ENCODE results near the gene FLYWCH1. TPM values are rescaled to one million over a fixed set of nuclear protein-coding genes. Genes with fewer than 3 reads are reported as not detected.

FLYWCH1 gene
- total RNA-seq, 1 experiment from 2014 or later, result 32.6 TPM

DNA sequence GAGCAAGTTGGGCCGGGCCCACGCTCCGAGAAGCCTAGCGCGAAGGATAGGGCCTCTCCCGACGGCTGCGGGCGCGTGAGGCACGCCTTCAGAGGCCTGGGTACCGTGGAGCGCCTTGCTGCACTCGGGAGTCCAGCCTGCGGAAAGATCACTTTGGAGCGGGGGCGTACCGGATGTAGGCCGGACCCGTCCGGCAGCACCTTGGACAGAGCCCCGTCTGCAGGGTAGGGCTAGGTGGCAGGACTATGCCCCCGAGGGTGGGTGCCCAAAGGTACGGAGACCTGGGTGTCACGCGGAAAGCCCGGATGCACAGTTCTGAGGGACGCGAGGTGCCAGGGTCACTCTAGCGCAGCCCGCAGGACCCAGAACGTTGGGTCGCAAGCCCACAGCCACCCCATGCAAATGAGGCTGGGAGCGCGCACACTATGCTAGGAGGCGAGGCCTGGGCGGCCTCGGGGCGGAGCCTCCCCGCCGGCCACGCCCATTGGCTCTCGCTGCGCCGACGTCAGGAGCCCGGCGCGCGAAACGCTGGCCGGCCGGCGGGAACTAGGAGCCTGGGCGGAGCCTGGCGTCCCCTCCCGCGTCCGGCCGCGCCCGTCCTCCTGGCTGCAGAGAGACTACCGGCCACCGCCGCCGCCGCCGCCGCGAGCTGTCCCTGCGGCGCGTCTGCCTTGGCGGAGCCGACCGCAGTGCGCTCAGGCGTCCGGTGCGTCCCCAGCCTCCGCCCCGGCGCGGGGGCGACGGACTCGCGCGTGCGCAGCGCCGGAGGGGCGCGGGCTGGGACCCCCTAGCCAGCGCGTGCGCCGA lies 57.2 kb downstream of the FLYWCH1 start, which contains the start of gene PAQR4 (continued):
- no peak; the same call in 1 of the 2 replicates for TF ChIP-seq ELF4 (CRISPR knock-in tag; IDR thresholded peaks at IDR 0.05; ENCODE audit: low read depth)
- TF ChIP-seq, protein P1, sequence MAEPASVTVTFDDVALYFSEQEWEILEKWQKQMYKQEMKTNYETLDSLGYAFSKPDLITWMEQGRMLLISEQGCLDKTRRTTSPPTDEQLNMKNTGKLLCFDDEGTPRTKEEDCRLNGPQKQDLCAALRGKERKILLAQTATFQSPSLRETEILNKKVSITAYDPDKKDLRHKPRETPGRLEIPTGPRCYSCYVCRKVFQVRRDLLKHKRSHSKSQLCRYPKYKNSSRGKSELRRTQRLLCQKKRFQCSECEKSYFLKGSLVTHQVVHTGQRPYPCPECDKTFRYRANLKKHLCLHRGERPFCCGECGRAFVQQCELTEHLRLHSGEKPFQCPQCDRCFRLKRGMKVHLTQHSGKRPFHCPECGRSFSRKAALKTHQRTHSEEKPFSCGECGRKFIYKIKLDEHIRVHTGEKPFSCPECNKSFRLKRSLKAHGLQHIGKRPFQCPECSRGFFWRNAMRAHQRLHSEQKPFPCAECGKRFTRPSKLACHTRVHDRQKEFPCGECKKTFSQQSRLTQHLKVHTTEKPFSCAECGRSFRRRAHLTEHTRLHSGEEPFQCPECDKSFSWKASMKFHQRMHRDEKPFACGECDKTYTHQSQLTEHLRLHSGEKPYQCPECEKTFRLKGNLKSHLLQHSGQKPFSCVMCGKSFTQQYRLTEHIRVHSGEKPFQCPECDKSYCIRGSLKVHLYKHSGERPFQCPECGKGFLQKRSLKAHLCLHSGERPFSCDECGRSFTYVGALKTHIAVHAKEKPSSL (CRISPR knock-in tag; conservative IDR thresholded peaks at IDR 0.05), result no peak
- peak; percentile 90 for TF ChIP-seq FOXK1 (CRISPR knock-in tag; IDR thresholded peaks at IDR 0.05)
- 0 out of 2 replicates have a peak, but pooled peaks have one; percentile 80 for TF ChIP-seq CREB1 (CRISPR knock-in tag; IDR thresholded peaks at IDR 0.05)
- TF ChIP-seq KAT7 (CRISPR knock-in tag; IDR thresholded peaks at IDR 0.05; ENCODE audit: borderline replicate concordance), result no peak
- TF ChIP-seq, protein P2, sequence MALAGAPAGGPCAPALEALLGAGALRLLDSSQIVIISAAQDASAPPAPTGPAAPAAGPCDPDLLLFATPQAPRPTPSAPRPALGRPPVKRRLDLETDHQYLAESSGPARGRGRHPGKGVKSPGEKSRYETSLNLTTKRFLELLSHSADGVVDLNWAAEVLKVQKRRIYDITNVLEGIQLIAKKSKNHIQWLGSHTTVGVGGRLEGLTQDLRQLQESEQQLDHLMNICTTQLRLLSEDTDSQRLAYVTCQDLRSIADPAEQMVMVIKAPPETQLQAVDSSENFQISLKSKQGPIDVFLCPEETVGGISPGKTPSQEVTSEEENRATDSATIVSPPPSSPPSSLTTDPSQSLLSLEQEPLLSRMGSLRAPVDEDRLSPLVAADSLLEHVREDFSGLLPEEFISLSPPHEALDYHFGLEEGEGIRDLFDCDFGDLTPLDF (CRISPR knock-in tag; IDR thresholded peaks at IDR 0.05), result peak; percentile 67; the same call in 1 of the 2 replicates
- TF ChIP-seq ZNF219 (CRISPR knock-in tag; IDR thresholded peaks at IDR 0.05; ENCODE audit: borderline replicate concordance), result peak; percentile 65; the same call in 1 of the 2 replicates
- no peak for TF ChIP-seq IRF2 (CRISPR knock-in tag; IDR thresholded peaks at IDR 0.05; ENCODE audit: borderline replicate concordance, low read depth)
- TF ChIP-seq, protein P3, sequence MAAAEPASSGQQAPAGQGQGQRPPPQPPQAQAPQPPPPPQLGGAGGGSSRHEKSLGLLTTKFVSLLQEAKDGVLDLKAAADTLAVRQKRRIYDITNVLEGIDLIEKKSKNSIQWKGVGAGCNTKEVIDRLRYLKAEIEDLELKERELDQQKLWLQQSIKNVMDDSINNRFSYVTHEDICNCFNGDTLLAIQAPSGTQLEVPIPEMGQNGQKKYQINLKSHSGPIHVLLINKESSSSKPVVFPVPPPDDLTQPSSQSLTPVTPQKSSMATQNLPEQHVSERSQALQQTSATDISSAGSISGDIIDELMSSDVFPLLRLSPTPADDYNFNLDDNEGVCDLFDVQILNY (CRISPR knock-in tag; IDR thresholded peaks at IDR 0.05), result peak; percentile 100
- peak; percentile 53; the same call in 1 of the 2 replicates for TF ChIP-seq CBFB (CRISPR knock-in tag; IDR thresholded peaks at IDR 0.05; ENCODE audit: low read depth)
- peak; percentile 48; the same call in 1 of the 2 replicates for TF ChIP-seq CREM (CRISPR knock-in tag; IDR thresholded peaks at IDR 0.05)
- peak; percentile 82 for TF ChIP-seq SMAD4 (CRISPR knock-in tag; IDR thresholded peaks at IDR 0.05)
- TF ChIP-seq, protein P4, sequence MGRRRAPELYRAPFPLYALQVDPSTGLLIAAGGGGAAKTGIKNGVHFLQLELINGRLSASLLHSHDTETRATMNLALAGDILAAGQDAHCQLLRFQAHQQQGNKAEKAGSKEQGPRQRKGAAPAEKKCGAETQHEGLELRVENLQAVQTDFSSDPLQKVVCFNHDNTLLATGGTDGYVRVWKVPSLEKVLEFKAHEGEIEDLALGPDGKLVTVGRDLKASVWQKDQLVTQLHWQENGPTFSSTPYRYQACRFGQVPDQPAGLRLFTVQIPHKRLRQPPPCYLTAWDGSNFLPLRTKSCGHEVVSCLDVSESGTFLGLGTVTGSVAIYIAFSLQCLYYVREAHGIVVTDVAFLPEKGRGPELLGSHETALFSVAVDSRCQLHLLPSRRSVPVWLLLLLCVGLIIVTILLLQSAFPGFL (CRISPR knock-in tag; IDR thresholded peaks at IDR 0.05; ENCODE audit: borderline replicate concordance), result peak; percentile 71; the same call in 1 of the 2 replicates
- TF ChIP-seq, protein P5, sequence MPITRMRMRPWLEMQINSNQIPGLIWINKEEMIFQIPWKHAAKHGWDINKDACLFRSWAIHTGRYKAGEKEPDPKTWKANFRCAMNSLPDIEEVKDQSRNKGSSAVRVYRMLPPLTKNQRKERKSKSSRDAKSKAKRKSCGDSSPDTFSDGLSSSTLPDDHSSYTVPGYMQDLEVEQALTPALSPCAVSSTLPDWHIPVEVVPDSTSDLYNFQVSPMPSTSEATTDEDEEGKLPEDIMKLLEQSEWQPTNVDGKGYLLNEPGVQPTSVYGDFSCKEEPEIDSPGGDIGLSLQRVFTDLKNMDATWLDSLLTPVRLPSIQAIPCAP (CRISPR knock-in tag; IDR thresholded peaks at IDR 0.05), result peak; percentile 91
- no peak for TF ChIP-seq ZNF423 (CRISPR knock-in tag; IDR thresholded peaks at IDR 0.05)
- peak; percentile 86 for TF ChIP-seq TEAD1 (CRISPR knock-in tag; IDR thresholded peaks at IDR 0.05)
- TF ChIP-seq NR3C1 (CRISPR knock-in tag; conservative IDR thresholded peaks at IDR 0.05; ENCODE audit: low read depth), result peak; percentile 71; the same call in 1 of the 2 replicates
- TF ChIP-seq, protein P6, sequence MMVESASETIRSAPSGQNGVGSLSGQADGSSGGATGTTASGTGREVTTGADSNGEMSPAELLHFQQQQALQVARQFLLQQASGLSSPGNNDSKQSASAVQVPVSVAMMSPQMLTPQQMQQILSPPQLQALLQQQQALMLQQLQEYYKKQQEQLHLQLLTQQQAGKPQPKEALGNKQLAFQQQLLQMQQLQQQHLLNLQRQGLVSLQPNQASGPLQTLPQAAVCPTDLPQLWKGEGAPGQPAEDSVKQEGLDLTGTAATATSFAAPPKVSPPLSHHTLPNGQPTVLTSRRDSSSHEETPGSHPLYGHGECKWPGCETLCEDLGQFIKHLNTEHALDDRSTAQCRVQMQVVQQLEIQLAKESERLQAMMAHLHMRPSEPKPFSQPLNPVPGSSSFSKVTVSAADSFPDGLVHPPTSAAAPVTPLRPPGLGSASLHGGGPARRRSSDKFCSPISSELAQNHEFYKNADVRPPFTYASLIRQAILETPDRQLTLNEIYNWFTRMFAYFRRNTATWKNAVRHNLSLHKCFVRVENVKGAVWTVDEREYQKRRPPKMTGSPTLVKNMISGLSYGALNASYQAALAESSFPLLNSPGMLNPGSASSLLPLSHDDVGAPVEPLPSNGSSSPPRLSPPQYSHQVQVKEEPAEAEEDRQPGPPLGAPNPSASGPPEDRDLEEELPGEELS (CRISPR knock-in tag; IDR thresholded peaks at IDR 0.05), result peak; percentile 97
- TF ChIP-seq, protein P7, sequence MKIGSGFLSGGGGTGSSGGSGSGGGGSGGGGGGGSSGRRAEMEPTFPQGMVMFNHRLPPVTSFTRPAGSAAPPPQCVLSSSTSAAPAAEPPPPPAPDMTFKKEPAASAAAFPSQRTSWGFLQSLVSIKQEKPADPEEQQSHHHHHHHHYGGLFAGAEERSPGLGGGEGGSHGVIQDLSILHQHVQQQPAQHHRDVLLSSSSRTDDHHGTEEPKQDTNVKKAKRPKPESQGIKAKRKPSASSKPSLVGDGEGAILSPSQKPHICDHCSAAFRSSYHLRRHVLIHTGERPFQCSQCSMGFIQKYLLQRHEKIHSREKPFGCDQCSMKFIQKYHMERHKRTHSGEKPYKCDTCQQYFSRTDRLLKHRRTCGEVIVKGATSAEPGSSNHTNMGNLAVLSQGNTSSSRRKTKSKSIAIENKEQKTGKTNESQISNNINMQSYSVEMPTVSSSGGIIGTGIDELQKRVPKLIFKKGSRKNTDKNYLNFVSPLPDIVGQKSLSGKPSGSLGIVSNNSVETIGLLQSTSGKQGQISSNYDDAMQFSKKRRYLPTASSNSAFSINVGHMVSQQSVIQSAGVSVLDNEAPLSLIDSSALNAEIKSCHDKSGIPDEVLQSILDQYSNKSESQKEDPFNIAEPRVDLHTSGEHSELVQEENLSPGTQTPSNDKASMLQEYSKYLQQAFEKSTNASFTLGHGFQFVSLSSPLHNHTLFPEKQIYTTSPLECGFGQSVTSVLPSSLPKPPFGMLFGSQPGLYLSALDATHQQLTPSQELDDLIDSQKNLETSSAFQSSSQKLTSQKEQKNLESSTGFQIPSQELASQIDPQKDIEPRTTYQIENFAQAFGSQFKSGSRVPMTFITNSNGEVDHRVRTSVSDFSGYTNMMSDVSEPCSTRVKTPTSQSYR (CRISPR knock-in tag; IDR thresholded peaks at IDR 0.05), result peak; percentile 94
- TF ChIP-seq, protein P8, sequence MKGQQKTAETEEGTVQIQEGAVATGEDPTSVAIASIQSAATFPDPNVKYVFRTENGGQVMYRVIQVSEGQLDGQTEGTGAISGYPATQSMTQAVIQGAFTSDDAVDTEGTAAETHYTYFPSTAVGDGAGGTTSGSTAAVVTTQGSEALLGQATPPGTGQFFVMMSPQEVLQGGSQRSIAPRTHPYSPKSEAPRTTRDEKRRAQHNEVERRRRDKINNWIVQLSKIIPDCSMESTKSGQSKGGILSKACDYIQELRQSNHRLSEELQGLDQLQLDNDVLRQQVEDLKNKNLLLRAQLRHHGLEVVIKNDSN (CRISPR knock-in tag; IDR thresholded peaks at IDR 0.05), result peak; percentile 74; the same call in 1 of the 2 replicates
- TF ChIP-seq, protein P9, sequence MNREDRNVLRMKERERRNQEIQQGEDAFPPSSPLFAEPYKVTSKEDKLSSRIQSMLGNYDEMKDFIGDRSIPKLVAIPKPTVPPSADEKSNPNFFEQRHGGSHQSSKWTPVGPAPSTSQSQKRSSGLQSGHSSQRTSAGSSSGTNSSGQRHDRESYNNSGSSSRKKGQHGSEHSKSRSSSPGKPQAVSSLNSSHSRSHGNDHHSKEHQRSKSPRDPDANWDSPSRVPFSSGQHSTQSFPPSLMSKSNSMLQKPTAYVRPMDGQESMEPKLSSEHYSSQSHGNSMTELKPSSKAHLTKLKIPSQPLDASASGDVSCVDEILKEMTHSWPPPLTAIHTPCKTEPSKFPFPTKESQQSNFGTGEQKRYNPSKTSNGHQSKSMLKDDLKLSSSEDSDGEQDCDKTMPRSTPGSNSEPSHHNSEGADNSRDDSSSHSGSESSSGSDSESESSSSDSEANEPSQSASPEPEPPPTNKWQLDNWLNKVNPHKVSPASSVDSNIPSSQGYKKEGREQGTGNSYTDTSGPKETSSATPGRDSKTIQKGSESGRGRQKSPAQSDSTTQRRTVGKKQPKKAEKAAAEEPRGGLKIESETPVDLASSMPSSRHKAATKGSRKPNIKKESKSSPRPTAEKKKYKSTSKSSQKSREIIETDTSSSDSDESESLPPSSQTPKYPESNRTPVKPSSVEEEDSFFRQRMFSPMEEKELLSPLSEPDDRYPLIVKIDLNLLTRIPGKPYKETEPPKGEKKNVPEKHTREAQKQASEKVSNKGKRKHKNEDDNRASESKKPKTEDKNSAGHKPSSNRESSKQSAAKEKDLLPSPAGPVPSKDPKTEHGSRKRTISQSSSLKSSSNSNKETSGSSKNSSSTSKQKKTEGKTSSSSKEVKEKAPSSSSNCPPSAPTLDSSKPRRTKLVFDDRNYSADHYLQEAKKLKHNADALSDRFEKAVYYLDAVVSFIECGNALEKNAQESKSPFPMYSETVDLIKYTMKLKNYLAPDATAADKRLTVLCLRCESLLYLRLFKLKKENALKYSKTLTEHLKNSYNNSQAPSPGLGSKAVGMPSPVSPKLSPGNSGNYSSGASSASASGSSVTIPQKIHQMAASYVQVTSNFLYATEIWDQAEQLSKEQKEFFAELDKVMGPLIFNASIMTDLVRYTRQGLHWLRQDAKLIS (CRISPR knock-in tag; IDR thresholded peaks at IDR 0.05; ENCODE audit: borderline replicate concordance), result no peak

Data from WTC11 (cell line).